ENCODE measurements around the gene SETDB1. TPM values are rescaled to one million over a fixed set of nuclear protein-coding genes. Genes with fewer than 3 reads are reported as not detected.

SETDB1 gene
- total and polyA plus RNA-seq, 2 of the 13 experiments (the other 11 are each of a cell fraction or from before 2014, with no cell fraction given) = 33.1 to 34.6 TPM

DNA sequence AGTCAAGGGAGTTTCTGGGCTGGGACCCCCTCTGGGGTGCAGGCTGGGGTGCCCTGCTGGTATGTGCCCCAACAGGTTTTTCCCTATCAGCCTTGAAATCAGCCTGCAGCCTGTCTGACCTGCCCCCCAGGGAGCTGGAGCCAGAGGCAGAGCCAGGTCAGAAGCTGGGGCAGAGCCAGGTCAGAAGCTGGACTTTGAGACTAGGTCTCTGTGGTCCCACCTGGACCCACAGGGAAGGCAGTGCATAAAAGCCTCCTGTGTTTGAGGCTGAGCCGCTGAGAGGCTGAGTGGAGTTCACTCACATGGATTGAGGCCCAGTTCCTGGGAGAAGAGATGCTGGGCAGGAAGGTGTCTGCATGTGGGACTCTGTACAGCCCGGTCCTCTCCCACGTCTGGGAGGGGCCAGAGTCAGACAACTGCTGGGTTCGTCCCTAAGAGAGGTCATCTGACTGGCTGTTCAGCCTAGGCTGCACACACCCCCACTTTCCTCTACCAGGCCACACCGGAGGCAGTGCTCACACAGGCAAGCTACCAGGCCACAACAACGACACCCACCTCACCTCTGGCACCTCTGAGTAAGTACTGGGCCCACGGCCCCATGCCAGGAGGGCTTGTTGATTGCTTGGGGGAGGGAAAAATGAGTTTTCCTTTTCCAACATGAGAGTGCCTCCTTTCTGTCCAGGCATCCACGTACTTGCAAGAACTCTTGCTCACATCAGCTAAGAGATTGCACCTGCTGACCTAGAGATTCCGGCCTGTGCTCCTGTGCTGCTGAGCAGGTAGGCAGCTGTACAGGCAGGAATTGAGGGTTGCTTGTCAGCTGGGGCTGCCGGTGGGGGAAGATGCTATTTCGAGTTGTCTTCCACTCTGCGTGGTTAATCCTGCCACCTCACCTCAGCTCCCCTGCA, 55.9 kb downstream of the SETDB1 start, which contains the start of gene ANXA9 (continued):
- TF ChIP-seq, protein P1, sequence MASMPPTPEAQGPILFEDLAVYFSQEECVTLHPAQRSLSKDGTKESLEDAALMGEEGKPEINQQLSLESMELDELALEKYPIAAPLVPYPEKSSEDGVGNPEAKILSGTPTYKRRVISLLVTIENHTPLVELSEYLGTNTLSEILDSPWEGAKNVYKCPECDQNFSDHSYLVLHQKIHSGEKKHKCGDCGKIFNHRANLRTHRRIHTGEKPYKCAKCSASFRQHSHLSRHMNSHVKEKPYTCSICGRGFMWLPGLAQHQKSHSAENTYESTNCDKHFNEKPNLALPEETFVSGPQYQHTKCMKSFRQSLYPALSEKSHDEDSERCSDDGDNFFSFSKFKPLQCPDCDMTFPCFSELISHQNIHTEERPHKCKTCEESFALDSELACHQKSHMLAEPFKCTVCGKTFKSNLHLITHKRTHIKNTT (CRISPR knock-in tag; IDR thresholded peaks at IDR 0.05) = no peak
- TF ChIP-seq, protein P2, sequence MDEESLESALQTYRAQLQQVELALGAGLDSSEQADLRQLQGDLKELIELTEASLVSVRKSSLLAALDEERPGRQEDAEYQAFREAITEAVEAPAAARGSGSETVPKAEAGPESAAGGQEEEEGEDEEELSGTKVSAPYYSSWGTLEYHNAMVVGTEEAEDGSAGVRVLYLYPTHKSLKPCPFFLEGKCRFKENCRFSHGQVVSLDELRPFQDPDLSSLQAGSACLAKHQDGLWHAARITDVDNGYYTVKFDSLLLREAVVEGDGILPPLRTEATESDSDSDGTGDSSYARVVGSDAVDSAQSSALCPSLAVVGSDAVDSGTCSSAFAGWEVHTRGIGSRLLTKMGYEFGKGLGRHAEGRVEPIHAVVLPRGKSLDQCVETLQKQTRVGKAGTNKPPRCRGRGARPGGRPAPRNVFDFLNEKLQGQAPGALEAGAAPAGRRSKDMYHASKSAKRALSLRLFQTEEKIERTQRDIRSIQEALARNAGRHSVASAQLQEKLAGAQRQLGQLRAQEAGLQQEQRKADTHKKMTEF (CRISPR knock-in tag; IDR thresholded peaks at IDR 0.05) = peak; percentile 61; the same call in 1 of the 2 replicates
- TF ChIP-seq CREB1 (IDR thresholded peaks at IDR 0.05) (no peak), CREB1 (CRISPR knock-in tag; IDR thresholded peaks at IDR 0.05) (no peak), ZSCAN31 (CRISPR knock-in tag; IDR thresholded peaks at IDR 0.05; ENCODE audit: low read depth) (peak; percentile 81; the same call in 1 of the 2 replicates), SNAI1 (CRISPR knock-in tag; IDR thresholded peaks at IDR 0.05; ENCODE audit: borderline replicate concordance) (no peak), ZNF772 (CRISPR knock-in tag; IDR thresholded peaks at IDR 0.05) (peak; percentile 47; the same call in 1 of the 2 replicates), GZF1 (CRISPR knock-in tag; IDR thresholded peaks at IDR 0.05) (0 out of 2 replicates have a peak, but pooled peaks have one; percentile 9), IRX3 (CRISPR knock-in tag; IDR thresholded peaks at IDR 0.05; ENCODE audit: borderline replicate concordance, low read depth) (no peak), ZNF496 (CRISPR knock-in tag; IDR thresholded peaks at IDR 0.05; ENCODE audit: insufficient replicate concordance) (no peak), ZNF549 (CRISPR knock-in tag; IDR thresholded peaks at IDR 0.05) (no peak), PCBP2 (optimal IDR thresholded peaks at IDR 0.05; ENCODE audit: low read depth, low read length, poor library complexity, severe bottlenecking) (no peak), IKZF1 (IDR thresholded peaks at IDR 0.05) (no peak), ZNF737 (CRISPR knock-in tag; IDR thresholded peaks at IDR 0.05; ENCODE audit: borderline replicate concordance) (0 out of 2 replicates have a peak, but pooled peaks have one; percentile 60)
- TF ChIP-seq, protein P3, sequence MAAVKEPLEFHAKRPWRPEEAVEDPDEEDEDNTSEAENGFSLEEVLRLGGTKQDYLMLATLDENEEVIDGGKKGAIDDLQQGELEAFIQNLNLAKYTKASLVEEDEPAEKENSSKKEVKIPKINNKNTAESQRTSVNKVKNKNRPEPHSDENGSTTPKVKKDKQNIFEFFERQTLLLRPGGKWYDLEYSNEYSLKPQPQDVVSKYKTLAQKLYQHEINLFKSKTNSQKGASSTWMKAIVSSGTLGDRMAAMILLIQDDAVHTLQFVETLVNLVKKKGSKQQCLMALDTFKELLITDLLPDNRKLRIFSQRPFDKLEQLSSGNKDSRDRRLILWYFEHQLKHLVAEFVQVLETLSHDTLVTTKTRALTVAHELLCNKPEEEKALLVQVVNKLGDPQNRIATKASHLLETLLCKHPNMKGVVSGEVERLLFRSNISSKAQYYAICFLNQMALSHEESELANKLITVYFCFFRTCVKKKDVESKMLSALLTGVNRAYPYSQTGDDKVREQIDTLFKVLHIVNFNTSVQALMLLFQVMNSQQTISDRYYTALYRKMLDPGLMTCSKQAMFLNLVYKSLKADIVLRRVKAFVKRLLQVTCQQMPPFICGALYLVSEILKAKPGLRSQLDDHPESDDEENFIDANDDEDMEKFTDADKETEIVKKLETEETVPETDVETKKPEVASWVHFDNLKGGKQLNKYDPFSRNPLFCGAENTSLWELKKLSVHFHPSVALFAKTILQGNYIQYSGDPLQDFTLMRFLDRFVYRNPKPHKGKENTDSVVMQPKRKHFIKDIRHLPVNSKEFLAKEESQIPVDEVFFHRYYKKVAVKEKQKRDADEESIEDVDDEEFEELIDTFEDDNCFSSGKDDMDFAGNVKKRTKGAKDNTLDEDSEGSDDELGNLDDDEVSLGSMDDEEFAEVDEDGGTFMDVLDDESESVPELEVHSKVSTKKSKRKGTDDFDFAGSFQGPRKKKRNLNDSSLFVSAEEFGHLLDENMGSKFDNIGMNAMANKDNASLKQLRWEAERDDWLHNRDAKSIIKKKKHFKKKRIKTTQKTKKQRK (IDR thresholded peaks at IDR 0.05; ENCODE audit: low read length) = no peak
- TF ChIP-seq, protein P4, sequence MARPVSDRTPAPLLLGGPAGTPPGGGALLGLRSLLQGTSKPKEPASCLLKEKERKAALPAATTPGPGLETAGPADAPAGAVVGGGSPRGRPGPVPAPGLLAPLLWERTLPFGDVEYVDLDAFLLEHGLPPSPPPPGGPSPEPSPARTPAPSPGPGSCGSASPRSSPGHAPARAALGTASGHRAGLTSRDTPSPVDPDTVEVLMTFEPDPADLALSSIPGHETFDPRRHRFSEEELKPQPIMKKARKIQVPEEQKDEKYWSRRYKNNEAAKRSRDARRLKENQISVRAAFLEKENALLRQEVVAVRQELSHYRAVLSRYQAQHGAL (CRISPR knock-in tag; IDR thresholded peaks at IDR 0.05; ENCODE audit: not compliant biosample characterization) = no peak
- TF ChIP-seq, protein P5, sequence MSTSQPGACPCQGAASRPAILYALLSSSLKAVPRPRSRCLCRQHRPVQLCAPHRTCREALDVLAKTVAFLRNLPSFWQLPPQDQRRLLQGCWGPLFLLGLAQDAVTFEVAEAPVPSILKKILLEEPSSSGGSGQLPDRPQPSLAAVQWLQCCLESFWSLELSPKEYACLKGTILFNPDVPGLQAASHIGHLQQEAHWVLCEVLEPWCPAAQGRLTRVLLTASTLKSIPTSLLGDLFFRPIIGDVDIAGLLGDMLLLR (CRISPR knock-in tag; IDR thresholded peaks at IDR 0.05) = no peak
- TF ChIP-seq, protein P6, sequence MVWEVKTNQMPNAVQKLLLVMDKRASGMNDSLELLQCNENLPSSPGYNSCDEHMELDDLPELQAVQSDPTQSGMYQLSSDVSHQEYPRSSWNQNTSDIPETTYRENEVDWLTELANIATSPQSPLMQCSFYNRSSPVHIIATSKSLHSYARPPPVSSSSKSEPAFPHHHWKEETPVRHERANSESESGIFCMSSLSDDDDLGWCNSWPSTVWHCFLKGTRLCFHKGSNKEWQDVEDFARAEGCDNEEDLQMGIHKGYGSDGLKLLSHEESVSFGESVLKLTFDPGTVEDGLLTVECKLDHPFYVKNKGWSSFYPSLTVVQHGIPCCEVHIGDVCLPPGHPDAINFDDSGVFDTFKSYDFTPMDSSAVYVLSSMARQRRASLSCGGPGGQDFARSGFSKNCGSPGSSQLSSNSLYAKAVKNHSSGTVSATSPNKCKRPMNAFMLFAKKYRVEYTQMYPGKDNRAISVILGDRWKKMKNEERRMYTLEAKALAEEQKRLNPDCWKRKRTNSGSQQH (CRISPR knock-in tag; IDR thresholded peaks at IDR 0.05; ENCODE audit: low read depth) = 0 out of 2 replicates have a peak, but pooled peaks have one; percentile 69
